Body of pancreas (tissue), 4 donors: ENCODE results near the gene HOXC11.

Experiments
- CTCF ChIP-seq, 7 experiments: fragments of 450-650 bp in 4 of 7; fragments of 200-600 bp in 3 of 7; sonication (generic) in 3 of 7; IDR thresholded peaks; one replicate each; pipeline ENCODE4 v1.5.1; 2016 to 2019; ENCODE audit warnings: antibody characterized with exemption in 7 of 7
- POLR2A ChIP-seq, 3 donors: fragments of 450-650 bp; IDR thresholded peaks; one replicate each; pipeline ENCODE4 v1.6.1; 2016; ENCODE audit warnings: antibody characterized with exemption in 3 of 3, mild to moderate bottlenecking in 2 of 3

- TF ChIP-seq CTCF (IDR thresholded peaks at IDR 0.05) (no peak), POLR2A (IDR thresholded peaks at IDR 0.05) (no peak)
Observed at GRCh38 chr12:54001283-54002187, 28.6 kb downstream of the HOXC11 start.
